GM21447 (cell line): ENCODE measurements around the gene HAGHL.
"Not testable (repeated sequence)": the region's sequence is repeated elsewhere in the genome, so short reads cannot be mapped to it uniquely, and the experiment has no call there.

Source experiments
- ATAC-seq: cut with Tn5 transposase; IDR thresholded peaks from one replicate; pipeline ENCODE4 v1.9.1; 2021; ENCODE audit not compliant: unreplicated experiment

HAGHL gene

DNA sequence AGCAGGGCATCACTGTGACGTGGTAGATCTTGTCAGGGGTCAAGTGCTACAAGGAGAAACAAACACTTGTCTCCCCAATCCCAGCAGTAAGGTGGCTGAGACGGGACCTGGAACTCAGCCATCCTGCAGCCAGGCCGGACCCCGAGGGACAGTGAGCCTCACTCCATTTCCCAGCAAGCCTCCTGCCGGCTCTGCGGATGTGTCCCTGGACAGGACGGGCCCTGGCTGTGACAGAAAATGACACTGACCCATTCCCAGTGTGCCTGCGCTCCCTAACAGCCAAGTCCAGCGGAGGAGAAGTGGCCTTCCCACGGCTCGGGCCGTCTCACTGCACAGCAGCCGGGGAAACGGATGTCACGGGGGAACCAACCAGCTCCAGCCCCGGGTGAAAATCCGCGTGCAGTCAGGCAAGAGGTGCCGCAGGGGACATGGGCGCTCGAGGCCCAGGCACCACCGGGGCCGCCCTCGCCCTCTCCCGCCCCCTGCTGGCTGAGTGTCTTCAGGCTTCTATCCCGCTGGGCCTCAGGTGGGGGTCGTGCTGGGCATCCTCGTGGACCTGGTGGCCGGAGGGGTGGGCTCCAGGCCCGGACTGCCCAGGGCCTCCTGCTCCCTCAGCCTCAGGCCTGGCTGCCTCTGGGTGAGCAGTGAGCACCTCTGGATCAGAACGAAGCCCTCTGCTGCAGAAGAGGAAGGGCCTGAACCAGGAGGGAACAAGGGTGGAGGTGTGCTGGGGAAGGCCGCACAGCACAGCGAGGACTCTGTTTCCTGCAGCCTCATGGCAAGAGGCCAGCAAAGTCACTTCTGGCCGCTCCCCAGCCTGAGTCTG lies 6.7 kb downstream of the HAGHL start:
- no peak for ATAC-seq

DNA sequence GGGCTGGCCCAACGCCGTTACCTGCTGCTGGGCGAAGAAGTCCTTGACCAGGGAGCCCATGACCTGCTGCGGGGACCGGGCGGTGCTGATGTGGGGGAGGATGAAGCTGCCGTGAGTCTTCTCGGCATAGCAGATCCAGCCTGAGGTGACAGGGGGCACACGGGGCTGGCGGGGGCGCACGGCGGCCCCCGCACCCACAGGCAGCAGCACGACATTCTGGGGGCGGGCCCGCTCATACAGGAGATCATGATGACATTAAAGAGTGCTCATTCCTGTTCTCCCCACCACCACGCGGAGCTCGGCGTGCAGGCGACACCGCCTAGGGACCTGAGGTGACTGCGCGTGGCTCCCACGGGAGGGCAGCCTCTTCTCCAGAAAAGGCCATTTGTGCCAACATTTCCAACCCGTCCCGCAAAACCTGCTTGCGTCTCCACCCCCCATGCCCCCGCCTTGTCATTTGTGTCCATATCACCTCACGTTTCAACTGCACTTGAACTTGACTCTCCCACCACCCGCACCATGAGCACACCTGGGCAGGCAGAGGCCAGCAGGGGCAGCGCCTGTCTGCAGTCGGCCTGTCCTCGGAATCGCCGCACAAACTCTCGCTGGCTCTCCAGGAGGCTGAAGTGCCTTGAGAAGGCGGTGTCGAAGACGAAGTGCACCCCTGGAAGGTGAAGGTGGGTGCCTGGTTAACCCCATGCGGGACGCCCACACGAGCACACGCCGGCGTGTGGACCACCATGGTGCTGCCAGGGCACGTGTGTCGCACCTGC lies 7.5 kb downstream of the HAGHL start:
- no peak for ATAC-seq

DNA sequence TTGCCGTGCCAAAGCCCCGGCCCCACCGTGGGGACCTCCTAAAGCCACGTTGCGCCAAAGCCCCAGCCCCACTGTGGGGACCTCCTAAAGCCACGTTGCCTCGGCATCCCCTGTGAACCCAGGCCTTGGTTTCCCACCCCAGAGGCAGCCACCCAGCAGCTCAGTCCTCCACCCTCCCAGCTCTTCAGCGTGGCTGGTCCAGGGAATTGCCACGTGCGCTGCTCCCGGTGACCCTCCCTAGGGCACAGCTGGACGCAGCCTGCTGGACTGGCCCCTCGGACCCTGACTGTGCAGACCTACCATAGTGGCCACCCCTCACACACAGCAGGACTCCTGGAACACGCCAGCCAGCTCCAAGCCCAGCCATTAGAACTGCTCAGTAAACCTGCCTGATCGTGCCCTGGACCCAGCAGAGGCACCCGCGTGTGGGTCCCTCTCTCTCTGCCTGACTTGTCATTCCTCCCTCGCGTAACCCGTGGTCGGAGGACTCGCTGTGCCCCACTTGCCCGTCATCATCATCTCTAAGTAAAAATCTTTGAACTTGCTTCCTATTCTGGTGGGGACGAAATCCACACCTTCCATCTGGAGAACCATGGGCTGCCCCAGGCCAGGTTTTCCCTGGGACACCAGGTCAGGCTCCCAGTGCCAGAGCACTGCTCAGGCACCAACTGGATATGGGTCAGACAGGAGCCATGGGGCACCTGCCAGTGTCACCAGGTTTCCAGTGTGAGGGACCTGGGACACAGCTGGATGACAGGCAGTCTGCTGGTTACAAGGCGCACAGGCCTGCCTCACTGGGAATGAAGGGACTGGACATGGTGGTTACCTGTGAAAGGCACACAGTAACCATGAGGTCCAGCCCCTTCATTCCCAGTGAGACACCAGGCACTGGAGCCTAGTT lies 8.3 kb downstream of the HAGHL start:
- ATAC-seq, result no peak

DNA sequence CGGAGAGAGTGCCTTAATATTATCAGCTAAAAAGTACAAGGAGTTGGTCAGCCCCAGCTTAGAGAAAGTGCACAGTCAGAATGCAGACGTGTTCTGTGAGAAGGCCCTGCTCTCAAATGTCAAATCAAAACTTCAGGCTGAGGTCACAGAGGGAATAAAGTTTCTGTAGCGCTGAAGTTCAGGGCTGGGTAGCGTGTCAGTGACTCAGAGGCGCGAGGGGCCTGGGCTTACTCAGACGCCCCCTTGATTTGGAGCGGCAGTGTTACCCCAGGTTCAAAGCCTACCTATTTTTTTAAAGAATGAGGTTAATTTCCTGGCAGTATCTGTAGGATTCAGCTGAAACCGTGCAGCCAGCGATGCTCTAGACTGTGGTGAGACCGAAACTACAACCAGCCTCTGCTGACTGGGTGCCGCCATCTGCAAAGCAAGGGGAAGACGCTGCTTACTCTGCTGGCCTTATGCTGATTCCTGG lies 9.1 kb downstream of the HAGHL start:
- no peak for ATAC-seq

DNA sequence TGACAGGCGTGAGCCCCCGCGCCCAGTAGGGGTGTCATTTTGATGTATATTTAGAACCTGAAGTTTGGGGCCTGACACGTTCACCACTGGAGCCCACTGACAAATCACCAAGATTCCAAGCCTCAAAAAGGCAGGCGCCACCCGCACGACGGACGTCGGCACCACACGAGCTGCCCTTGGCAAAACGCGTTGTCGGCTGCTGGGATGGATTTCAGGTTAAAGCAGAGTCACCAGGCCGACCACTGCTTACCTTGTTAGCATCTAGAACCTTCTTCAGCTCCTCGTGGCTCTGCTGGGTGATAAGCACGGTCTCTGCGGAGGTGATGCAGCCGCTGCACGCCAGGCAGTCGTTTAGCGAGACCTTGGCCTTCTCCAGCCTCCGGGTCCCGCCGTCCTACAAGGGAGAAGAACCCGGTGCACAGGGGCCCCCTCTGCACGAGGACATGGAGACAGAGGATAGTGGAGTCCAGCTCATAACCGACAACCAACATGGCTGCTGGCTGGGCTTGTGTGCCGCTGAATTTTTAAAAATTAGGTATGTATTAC lies 10.1 kb downstream of the HAGHL start:
- no peak for ATAC-seq

GRCh38 chr16:739560-740458 lies 12.9 kb downstream of the HAGHL start:
- no peak for ATAC-seq

DNA sequence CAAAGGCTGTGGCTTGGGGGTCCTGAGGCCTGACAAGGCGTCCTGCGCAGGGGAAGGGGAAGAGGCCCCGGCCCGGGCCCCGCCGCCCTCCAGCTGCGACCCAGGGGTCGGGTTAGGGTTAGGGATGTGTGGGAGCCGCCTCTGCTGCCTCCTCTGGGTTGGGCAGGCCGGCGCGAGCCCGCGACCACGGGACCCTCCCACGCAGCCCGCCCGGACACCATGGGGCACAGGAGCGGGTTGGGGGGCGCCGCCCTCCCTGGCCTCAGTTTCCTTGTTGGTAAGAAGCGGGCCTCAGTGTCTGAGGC lies 13.5 kb downstream of the HAGHL start:
- ATAC-seq, result no peak

GRCh38 chr16:740764-741505 lies 14.0 kb downstream of the HAGHL start, which contains the start of gene CIAO3:
CIAO3 (minus strand) TSS chr16:740997; CDS start chr16:740985, 12 bp downstream.
- ATAC-seq, result peak; percentile 54

DNA sequence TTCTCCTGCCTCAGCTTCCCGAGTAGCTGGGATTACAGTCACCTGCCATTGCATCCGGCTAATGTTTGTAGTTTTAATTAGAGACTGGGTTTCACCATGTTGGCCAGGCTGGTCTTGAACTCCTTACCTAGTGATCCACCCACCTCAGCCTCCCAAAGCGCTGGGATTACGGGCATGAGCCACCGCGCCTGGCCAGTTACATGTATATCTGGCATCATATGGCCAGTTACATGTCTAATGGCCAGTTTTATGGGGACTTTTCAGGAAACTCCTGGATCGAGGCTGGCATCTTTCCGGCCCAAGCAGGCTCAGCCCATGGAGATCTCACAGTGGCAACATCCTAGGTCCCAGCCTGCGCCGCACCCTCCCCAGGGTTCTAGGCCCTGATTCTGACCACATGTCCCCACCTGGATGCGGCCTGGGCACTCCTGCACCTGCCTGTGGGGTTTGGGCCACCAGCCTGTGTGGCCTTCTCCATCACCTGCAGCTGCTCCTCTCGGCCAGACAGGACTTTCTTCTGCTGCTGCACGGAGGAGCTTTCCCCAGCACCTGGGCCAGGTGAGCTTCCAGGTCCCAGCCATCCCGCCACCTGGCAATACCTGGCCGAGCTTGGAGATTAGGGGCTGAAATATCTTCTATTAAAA lies 15.2 kb downstream of the HAGHL start:
- no peak for ATAC-seq

GRCh38 chr16:742894-743293 lies 16.0 kb downstream of the HAGHL start:
- not testable (repeated sequence) for ATAC-seq

- no peak for ATAC-seq
Measured at GRCh38 chr16:743794-744500, 17.0 kb downstream of the HAGHL start.

GRCh38 chr16:745739-746138 lies 18.8 kb downstream of the HAGHL start:
- no peak for ATAC-seq

GRCh38 chr16:746637-747036 lies 19.7 kb downstream of the HAGHL start:
- no peak for ATAC-seq

GRCh38 chr16:747978-748746 lies 21.3 kb downstream of the HAGHL start:
- no peak for ATAC-seq

GRCh38 chr16:749010-749409 lies 22.1 kb downstream of the HAGHL start:
- no peak for ATAC-seq

DNA sequence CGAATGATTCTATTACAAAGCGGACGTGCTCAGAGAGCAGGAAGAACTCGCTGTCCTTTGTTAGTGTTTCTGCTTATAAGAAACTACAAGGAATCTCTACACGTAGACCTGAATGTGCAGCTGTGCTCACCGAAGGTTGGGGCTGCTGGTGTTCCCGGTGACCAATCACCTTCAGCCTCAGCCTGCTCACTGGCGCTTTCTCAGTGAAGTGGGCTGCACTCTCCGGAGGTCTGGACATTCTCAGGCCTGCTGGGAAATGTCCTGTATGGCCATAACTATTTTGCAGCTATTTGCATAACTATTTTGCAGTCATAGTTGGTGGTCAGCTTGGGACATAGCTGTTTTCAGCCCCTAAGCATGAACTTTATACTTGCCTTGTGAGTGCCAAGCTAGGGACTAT lies 23.6 kb downstream of the HAGHL start:
- no peak for ATAC-seq
